ENCODE results near the gene ELOVL5.

DNA sequence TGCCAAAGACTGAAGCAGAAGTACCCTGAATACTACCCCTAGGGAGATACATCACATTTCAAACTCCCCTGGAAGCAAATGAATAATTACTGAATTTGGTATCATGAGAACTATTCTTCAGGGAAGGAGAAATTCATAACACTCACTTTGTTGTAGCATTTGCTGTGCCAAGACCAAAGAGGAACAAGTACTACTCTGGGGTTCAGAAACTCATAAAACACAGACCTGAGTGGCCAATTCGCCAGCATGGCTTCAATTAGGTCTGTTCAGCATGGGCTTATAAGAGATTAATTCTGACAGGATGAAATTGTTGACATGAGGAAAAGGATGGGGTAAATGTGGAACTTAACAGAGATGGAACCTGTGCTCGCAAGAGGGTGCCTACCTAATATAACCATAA, 6.5 kb downstream of the ELOVL5 start:
- TF ChIP-seq, protein P1, sequence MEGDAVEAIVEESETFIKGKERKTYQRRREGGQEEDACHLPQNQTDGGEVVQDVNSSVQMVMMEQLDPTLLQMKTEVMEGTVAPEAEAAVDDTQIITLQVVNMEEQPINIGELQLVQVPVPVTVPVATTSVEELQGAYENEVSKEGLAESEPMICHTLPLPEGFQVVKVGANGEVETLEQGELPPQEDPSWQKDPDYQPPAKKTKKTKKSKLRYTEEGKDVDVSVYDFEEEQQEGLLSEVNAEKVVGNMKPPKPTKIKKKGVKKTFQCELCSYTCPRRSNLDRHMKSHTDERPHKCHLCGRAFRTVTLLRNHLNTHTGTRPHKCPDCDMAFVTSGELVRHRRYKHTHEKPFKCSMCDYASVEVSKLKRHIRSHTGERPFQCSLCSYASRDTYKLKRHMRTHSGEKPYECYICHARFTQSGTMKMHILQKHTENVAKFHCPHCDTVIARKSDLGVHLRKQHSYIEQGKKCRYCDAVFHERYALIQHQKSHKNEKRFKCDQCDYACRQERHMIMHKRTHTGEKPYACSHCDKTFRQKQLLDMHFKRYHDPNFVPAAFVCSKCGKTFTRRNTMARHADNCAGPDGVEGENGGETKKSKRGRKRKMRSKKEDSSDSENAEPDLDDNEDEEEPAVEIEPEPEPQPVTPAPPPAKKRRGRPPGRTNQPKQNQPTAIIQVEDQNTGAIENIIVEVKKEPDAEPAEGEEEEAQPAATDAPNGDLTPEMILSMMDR (IDR thresholded peaks at IDR 0.05 in 4 of 5, conservative IDR thresholded peaks at IDR 0.05 in 1 of 5) = no peak
- TF ChIP-seq POLR2A (IDR thresholded peaks at IDR 0.05) = no peak

All from gastrocnemius medialis (tissue), 4 donors.